Measurements from ENCODE around the gene SUSD3. TPM values are rescaled to one million over a fixed set of nuclear protein-coding genes. Genes with fewer than 3 reads are reported as not detected.

The SUSD3 gene
- total and polyA plus RNA-seq, 3 experiments from 2014 or later = 11.3 to 103 (median 12.3) TPM

DNA sequence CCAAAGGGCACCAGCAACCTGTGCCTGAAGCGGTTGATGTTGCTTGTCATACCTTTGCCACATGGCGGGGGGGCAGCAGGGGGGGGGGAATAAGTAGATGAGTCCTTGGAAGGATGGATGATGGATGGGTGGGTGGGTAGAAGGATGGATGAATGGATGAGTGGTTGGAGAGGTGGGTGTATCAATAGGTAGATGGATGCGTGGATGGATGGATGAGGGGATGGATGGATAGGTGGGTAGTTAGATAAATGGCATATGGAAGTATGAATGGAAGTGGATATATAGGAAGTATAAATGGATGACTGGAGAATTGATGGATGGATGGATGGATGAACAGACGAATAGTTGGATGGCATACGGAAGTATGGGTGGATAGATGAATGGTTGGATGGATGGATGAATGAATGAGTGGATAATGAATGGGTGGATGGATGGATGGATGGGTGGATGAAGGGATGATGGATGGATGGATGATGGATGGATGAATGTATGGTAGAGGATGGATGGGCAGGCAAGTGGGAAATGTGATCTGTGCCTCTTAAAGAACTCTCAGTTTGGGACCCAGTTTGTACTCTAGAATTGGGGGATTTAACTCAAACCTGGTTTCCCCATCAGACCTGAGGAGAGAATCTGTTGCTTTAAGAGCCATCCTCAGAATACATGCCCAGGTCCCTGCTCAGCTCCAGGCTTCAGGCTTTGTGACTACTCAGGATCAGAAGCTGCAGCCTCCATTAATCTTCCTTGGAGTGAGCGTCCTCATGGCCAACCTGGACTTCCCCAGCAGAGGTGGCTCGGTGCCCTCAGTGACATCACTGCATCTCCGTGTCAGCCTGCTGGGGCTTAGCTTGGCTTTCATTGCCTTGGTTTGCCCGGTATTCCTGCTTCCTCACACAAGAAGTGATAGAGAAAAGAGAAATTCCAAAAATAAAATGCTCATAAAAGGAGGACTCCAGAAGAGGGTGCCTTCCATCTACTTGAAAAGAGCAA is 27.6 kb upstream of the SUSD3 start:
- H3K27ac ChIP-seq (ENCODE audit: low read depth, low read length) = no peak overlapping the region
- ChIA-PET CTCF (interaction anchor here (1.0 to 6.6 kb wide), 3 partner anchors 15 to 74 kb away, joined by 3 to 52 read pairs (median 3); no protein-coding TSS in a partner anchor), POLR2A (interaction anchor here (1.0 to 3.2 kb wide), 2 partner anchors 33 to 34 kb away, joined by 3 to 32 read pairs; no protein-coding TSS in a partner anchor)

DNA sequence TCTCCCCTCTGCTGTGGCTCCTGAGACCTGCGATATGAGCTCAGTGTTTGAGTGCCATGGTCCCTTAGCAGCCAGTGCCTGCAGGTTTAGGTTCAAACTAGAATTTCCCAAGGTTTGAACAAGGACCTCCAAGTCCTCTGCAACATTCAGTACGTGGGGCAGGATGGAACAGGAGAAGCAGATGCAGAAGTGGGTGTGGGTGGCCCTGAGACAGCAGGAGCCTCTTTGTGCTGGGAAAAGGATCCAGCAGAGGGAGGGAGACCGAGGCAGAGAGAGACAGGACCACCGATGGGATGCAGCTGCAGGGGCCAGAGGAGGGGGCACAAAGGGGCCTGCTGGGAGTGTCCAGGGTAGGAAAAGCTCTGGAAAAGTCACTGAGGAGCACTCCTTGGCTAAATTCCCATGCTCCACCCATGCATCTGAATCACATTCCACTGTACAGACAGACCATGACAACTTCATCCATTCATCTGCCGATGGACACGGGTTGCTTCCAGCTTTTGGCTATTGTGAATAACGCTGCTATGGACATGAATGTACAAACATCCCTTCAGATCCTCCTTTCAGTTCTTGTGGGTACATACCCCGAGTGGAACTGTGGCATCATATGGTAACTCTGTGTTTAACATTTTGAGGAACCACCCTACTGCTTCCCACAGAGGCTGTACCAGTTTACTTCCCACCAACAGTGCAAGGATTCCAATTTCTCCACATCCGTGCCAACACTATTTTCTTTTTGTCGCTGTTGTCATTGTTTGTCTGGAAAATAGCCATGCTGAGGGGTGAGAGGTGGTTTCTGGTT is 26.7 kb upstream of the SUSD3 start:
- CTCF ChIA-PET = no interaction called here
- POLR2A ChIA-PET = interaction anchor here (1.0 kb wide), 1 partner anchor 33 kb away, joined by 3 read pairs; no protein-coding TSS in a partner anchor

More for the DNA sequence above, 27.6 kb upstream of the SUSD3 start:
- Histone ChIP-seq H3K9me3 (ENCODE audit: low read length) (no peaks in the 10 kb centered on the region), H3K4me1 (ENCODE audit: insufficient read depth, low read length) (peaks cover 68% of the 10 kb centered on the region), H3K4me3 (ENCODE audit: low read length) (no peak overlapping the region), H3K36me3 (ENCODE audit: insufficient read depth, low read length) (peaks cover 45% of the 10 kb centered on the region), H3K27me3 (ENCODE audit: insufficient read depth, low read length, poor library complexity, severe bottlenecking) (no peaks in the 10 kb centered on the region)
- Mint-ChIP-seq H3K4me1 (peaks cover 55 to 83% (median 69%) of the 10 kb centered on the region in 3 donors), H3K36me3 (peaks cover 14 to 85% (median 18%) of the 10 kb centered on the region in 3 donors), H3K4me3 (peak overlapping the region in 5 of 7 donors; percentile 12 to 84 (median 42)), H3K9me3 (no peaks in the 10 kb centered on the region), H3K27me3 (no peaks in the 10 kb centered on the region), H3K27ac (peak overlapping the region; percentile 63 to 94 (median 81))
- DNase-seq = no peak

DNA sequence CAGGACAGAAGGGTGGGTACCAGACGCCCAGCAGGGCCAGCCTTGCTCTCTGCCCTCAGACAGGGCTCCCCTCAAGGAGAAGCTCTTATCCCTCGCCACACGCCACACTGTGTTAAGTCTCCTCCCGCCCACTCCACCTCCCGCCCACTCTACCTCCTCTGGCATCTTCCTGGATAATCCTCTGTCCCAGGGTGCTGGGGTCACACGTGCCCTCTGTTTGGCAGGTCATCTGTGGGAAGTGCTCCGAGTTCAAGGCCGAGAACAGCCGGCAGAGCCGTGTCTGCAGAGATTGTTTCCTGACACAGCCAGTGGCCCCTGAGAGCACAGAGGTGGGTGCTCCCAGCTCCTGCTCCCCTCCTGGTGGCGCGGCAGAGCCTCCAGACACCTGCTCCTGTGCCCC is 26.0 kb upstream of the SUSD3 start:
- CTCF ChIA-PET = interaction anchor here (2.1 kb wide), 1 partner anchor 29 kb away, joined by 10 read pairs; no protein-coding TSS in a partner anchor
- H3K4me1 ChIP-seq (ENCODE audit: insufficient read depth, low read length) = peaks cover 55% of the 10 kb centered on the region
- H3K27me3 ChIP-seq (ENCODE audit: insufficient read depth, low read length, poor library complexity, severe bottlenecking) = no peaks in the 10 kb centered on the region
- Mint-ChIP-seq H3K27me3 (no peaks in the 10 kb centered on the region), H3K9me3 (no peaks in the 10 kb centered on the region), H3K36me3 (peaks cover 14 to 84% (median 18%) of the 10 kb centered on the region in 3 donors), H3K4me3 (no peak overlapping the region), H3K27ac (peak overlapping the region in 6 of 8 donors; percentile 53 to 89 (median 78)), H3K4me1 (peaks cover 50 to 82% (median 54%) of the 10 kb centered on the region in 3 donors)
- DNase-seq = no peak
- H3K27ac ChIP-seq (ENCODE audit: low read depth, low read length) = no peak overlapping the region
- POLR2A ChIA-PET = interaction anchor here (0.5 kb wide), 1 partner anchor 43 kb away, joined by 3 read pairs; no protein-coding TSS in a partner anchor
- peaks cover 45% of the 10 kb centered on the region for H3K36me3 ChIP-seq (ENCODE audit: insufficient read depth, low read length)
- H3K4me3 ChIP-seq (ENCODE audit: low read length) = no peak overlapping the region
- no peaks in the 10 kb centered on the region for H3K9me3 ChIP-seq (ENCODE audit: low read length)

More for the DNA sequence above, 26.7 kb upstream of the SUSD3 start:
- H3K9me3 ChIP-seq (ENCODE audit: low read length) = no peaks in the 10 kb centered on the region
- no peaks in the 10 kb centered on the region for H3K27me3 ChIP-seq (ENCODE audit: insufficient read depth, low read length, poor library complexity, severe bottlenecking)
- peaks cover 59% of the 10 kb centered on the region for H3K4me1 ChIP-seq (ENCODE audit: insufficient read depth, low read length)
- Mint-ChIP-seq H3K27me3 (no peaks in the 10 kb centered on the region), H3K27ac (peak overlapping the region in 7 of 8 donors; percentile 61 to 89 (median 76)), H3K36me3 (peaks cover 14 to 86% (median 18%) of the 10 kb centered on the region in 3 donors), H3K4me3 (no peak overlapping the region), H3K4me1 (peaks cover 55 to 84% (median 61%) of the 10 kb centered on the region in 3 donors), H3K9me3 (no peaks in the 10 kb centered on the region)
- no peak overlapping the region for H3K27ac ChIP-seq (ENCODE audit: low read depth, low read length)
- no peak overlapping the region for H3K4me3 ChIP-seq (ENCODE audit: low read length)
- DNase-seq = no peak
- peaks cover 45% of the 10 kb centered on the region for H3K36me3 ChIP-seq (ENCODE audit: insufficient read depth, low read length)

DNA sequence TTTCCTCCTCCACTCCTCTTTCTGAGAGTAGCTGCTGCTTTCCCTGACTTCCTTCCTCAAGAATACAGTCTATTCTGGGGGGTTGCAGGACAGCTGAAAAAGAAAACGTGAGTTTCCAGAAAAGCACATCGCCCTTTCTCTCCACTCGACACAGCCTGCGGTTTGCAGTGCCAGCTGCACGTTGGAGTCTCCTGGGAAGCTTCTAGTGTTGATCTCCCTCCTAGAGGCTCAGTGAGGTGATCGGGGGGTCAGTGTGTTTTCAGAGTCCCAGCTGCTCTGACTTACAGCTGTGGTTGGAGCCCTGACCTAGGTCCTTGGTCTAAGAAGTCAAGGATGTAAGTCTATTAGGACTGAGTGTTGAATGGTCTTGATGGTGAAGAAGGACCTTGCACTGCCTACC is 25.0 kb upstream of the SUSD3 start:
- no peak for DNase-seq
- H3K4me3 Mint-ChIP-seq = peak overlapping the region in 1 of 7 donors; percentile 13
- ChIA-PET POLR2A (no interaction called here), CTCF (interaction anchor here (0.9 to 2.1 kb wide), 3 partner anchors 20 to 30 kb away, joined by 3 to 10 read pairs (median 3); no protein-coding TSS in a partner anchor)
- peaks cover 55% of the 10 kb centered on the region for H3K4me1 ChIP-seq (ENCODE audit: insufficient read depth, low read length)
- no peak overlapping the region for H3K27ac ChIP-seq (ENCODE audit: low read depth, low read length)
- H3K4me3 ChIP-seq (ENCODE audit: low read length) = no peak overlapping the region
- H3K4me1 Mint-ChIP-seq = peaks cover 42 to 80% (median 44%) of the 10 kb centered on the region in 3 donors
- no peaks in the 10 kb centered on the region for H3K27me3 ChIP-seq (ENCODE audit: insufficient read depth, low read length, poor library complexity, severe bottlenecking)
- peak overlapping the region; percentile 10 to 92 (median 80) for H3K27ac Mint-ChIP-seq
- H3K36me3 ChIP-seq (ENCODE audit: insufficient read depth, low read length) = peaks cover 45% of the 10 kb centered on the region
- peaks cover 0 to 2% of the 10 kb centered on the region in 2 donors for H3K27me3 Mint-ChIP-seq
- H3K9me3 ChIP-seq (ENCODE audit: low read length) = no peaks in the 10 kb centered on the region
- H3K9me3 Mint-ChIP-seq = no peaks in the 10 kb centered on the region
- peaks cover 10 to 81% (median 13%) of the 10 kb centered on the region in 3 donors for H3K36me3 Mint-ChIP-seq

DNA sequence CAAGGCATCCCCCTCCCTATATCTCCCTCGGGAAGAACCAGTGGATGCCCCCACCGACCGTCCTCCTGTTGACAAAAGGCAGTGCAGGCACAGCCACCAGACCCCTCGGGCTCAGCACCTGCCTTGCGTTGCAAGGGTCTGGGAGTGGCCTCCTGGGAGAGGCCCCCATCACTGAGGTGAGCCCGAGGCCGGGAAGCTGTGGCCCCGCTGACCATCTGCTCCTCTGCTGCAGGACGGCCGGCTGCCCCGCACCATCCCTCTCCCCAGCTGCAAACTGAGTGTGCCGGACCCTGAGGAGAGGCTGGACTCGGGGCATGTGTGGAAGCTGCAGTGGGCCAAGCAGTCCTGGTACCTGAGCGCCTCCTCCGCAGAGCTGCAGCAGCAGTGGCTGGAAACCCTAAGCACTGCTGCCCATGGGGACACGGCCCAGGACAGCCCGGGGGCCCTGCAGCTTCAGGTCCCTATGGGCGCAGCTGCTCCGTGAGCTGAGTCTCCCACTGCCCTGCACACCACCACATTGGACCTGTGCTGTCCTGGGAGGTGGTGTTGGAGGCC is 23.3 kb upstream of the SUSD3 start:
- Mint-ChIP-seq H3K27ac (peak overlapping the region in 1 of 8 donors; percentile 29), H3K27me3 (peaks cover 0 to 6% of the 10 kb centered on the region in 2 donors), H3K36me3 (peaks cover 8 to 68% (median 13%) of the 10 kb centered on the region in 3 donors), H3K4me3 (no peak overlapping the region), H3K4me1 (peaks cover 37 to 79% (median 37%) of the 10 kb centered on the region in 3 donors), H3K9me3 (no peaks in the 10 kb centered on the region)
- no peak overlapping the region for H3K27ac ChIP-seq (ENCODE audit: low read depth, low read length)
- H3K27me3 ChIP-seq (ENCODE audit: insufficient read depth, low read length, poor library complexity, severe bottlenecking) = no peaks in the 10 kb centered on the region
- no peak for DNase-seq
- no peak overlapping the region for H3K4me3 ChIP-seq (ENCODE audit: low read length)
- ChIA-PET POLR2A (interaction anchor here (1.3 kb wide), 1 partner anchor 49 kb away, joined by 4 read pairs; no protein-coding TSS in a partner anchor), CTCF (interaction anchor here (0.6 to 2.3 kb wide), 4 partner anchors 19 to 78 kb away, joined by 3 to 4 read pairs (median 4); no protein-coding TSS in a partner anchor)
- H3K9me3 ChIP-seq (ENCODE audit: low read length) = no peaks in the 10 kb centered on the region
- H3K4me1 ChIP-seq (ENCODE audit: insufficient read depth, low read length) = peaks cover 39% of the 10 kb centered on the region
- H3K36me3 ChIP-seq (ENCODE audit: insufficient read depth, low read length) = peaks cover 38% of the 10 kb centered on the region

DNA sequence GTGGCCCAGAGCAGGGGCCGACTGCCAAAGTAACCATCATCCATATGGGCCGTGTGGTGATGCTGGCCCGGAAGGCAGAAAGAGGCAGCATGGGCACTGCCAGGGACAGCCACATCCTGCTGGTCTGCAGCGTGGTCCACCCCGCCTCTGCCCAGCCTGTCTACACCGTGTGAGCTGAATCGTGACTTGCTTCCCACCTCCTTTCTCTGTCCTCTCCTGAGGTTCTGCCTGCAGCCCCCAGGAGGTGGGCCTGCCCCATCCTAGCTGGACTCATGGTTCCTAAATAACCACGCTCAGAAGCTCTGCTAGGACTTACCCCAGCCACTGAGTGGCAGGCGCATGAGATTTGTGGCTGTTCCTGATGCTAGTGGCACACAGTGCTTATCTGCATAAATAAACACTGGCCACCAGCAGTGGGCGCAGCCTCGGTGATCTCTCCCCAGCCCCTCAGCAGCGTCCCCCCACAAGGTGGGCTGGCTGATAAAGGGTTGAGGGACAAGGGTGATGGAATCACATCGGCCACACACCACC is 22.6 kb upstream of the SUSD3 start:
- peaks cover 5 to 62% (median 9%) of the 10 kb centered on the region in 3 donors for H3K36me3 Mint-ChIP-seq
- no peaks in the 10 kb centered on the region for H3K9me3 Mint-ChIP-seq
- DNase-seq = no peak
- POLR2A ChIA-PET = interaction anchor here (1.3 kb wide), 1 partner anchor 49 kb away, joined by 4 read pairs; no protein-coding TSS in a partner anchor
- CTCF ChIA-PET = interaction anchor here (0.6 to 2.3 kb wide), 6 partner anchors 22 to 267 kb away, joined by 3 to 5 read pairs (median 4); no protein-coding TSS in a partner anchor
- Histone ChIP-seq H3K4me1 (ENCODE audit: insufficient read depth, low read length) (peaks cover 33% of the 10 kb centered on the region), H3K9me3 (ENCODE audit: low read length) (no peaks in the 10 kb centered on the region), H3K36me3 (ENCODE audit: insufficient read depth, low read length) (peaks cover 31% of the 10 kb centered on the region), H3K4me3 (ENCODE audit: low read length) (no peak overlapping the region), H3K27me3 (ENCODE audit: insufficient read depth, low read length, poor library complexity, severe bottlenecking) (no peaks in the 10 kb centered on the region), H3K27ac (ENCODE audit: low read depth, low read length) (no peak overlapping the region)
- H3K27ac Mint-ChIP-seq = peak overlapping the region in 5 of 8 donors; percentile 60 to 80 (median 78)
- H3K4me3 Mint-ChIP-seq = peak overlapping the region in 1 of 7 donors; percentile 4
- peaks cover 0 to 6% of the 10 kb centered on the region in 2 donors for H3K27me3 Mint-ChIP-seq
- H3K4me1 Mint-ChIP-seq = peaks cover 30 to 78% (median 33%) of the 10 kb centered on the region in 3 donors

All from CD8-positive, alpha-beta memory T cell (primary cell).